PC-3 (cell line): ENCODE measurements around the gene C11orf97.

Source experiments
- EZH2 ChIP-seq: fragments of 300-600 bp; sonication (generic); IDR thresholded peaks from one replicate; pipeline ENCODE4 v1.6.1; 2017; ENCODE audit warnings: antibody characterized with exemption, mild to moderate bottlenecking, low read length; ENCODE audit not compliant: unreplicated experiment
- TF ChIP-seq, protein P1 (sequence below): fragments of 300-600 bp; sonication (generic); conservative IDR thresholded peaks from 2 replicates; pipeline ENCODE4 v1.5.1; 2017; ENCODE audit warnings: antibody characterized with exemption, low read depth, mild to moderate bottlenecking, low read length

DNA sequence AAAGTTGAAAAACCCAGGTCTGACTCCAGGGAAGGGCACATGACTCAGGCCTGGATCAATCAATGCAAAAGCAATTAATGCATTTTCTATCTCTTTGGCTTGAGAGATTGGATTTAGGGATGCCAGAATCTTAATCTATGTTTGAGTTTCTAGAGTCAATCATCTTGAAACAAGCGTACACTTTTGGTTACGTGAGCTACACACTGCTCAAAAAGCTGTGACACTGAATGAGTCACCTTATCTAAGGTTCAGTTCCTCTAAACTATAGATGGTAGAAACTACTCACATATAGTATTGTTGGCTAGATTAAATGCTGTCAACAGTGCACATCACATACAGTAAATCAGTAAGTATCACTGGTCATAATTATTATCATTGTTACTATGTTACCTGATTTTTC is 42.8 kb upstream of the C11orf97 start:
- TF ChIP-seq, protein P1, sequence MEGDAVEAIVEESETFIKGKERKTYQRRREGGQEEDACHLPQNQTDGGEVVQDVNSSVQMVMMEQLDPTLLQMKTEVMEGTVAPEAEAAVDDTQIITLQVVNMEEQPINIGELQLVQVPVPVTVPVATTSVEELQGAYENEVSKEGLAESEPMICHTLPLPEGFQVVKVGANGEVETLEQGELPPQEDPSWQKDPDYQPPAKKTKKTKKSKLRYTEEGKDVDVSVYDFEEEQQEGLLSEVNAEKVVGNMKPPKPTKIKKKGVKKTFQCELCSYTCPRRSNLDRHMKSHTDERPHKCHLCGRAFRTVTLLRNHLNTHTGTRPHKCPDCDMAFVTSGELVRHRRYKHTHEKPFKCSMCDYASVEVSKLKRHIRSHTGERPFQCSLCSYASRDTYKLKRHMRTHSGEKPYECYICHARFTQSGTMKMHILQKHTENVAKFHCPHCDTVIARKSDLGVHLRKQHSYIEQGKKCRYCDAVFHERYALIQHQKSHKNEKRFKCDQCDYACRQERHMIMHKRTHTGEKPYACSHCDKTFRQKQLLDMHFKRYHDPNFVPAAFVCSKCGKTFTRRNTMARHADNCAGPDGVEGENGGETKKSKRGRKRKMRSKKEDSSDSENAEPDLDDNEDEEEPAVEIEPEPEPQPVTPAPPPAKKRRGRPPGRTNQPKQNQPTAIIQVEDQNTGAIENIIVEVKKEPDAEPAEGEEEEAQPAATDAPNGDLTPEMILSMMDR = no peak
- no peak for TF ChIP-seq EZH2
